Subcutaneous abdominal adipose tissue (tissue), 5 donors: ENCODE measurements around the gene BCAS3.
"Not testable (repeated sequence)": the region's sequence is repeated elsewhere in the genome, so short reads cannot be mapped to it uniquely, and the experiment has no call there.

Experiments
- H3K27ac ChIP-seq: one replicate; pipeline ENCODE4 v1.7.0; 2013; ENCODE audit warnings: low read depth, mild to moderate bottlenecking, inconsistent platforms, low read length, moderate library complexity
- H3K27me3 ChIP-seq, 5 donors: one replicate each; pipeline ENCODE4 v1.7.0; 2013; ENCODE audit warnings: low read length in 5 of 5, inconsistent platforms in 1 of 5; ENCODE audit not compliant: control insufficient read depth in 5 of 5, insufficient read depth in 4 of 5
- H3K36me3 ChIP-seq, 5 donors: one replicate each; pipeline ENCODE4 v1.7.0; 2013; ENCODE audit warnings: low read length in 5 of 5; ENCODE audit not compliant: control insufficient read depth in 5 of 5, insufficient read depth in 5 of 5
- H3K4me1 ChIP-seq, 5 donors: one replicate each; pipeline ENCODE4 v1.7.0; 2013; ENCODE audit warnings: low read length in 5 of 5, mild to moderate bottlenecking in 3 of 5, moderate library complexity in 1 of 5; ENCODE audit not compliant: control insufficient read depth in 5 of 5, insufficient read depth in 5 of 5
- H3K4me3 ChIP-seq, 5 donors: one replicate each; pipeline ENCODE4 v1.7.0; 2013; ENCODE audit warnings: low read length in 5 of 5, low read depth in 1 of 5
- H3K9ac ChIP-seq, 5 donors: one replicate each; pipeline ENCODE4 v1.7.0; 2013; ENCODE audit warnings: low read length in 5 of 5, mild to moderate bottlenecking in 4 of 5, moderate library complexity in 3 of 5
- H3K9me3 ChIP-seq, 5 donors: one replicate each; pipeline ENCODE4 v1.7.0; 2013; ENCODE audit warnings: low read length in 5 of 5; ENCODE audit not compliant: control insufficient read depth in 5 of 5
- donor health status: healthy.
- donor health status: healthy.
- donor health status: healthy.
- donor health status: healthy.
- donor health status: healthy.

Gene BCAS3

DNA sequence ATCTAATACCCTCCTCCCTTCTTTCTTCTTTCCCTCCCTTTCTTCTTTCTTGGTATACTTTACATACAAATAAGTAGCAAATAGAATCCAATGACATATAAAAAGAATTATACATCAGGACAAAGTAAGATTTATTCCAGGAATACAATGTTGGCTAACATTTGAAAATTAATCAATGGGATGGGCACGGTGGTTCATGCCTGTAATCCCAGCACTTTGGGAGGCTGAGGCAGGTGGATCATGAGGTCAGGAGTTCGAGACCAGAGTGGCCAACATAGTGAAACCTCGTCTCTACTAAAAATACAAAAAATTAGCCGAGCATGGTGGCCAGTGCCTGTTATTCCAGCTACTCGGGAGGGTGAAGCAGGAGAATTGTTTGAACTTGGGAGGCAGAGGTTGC, 72.1 kb downstream of the BCAS3 start:
- peaks cover 0 to 9% (median 8%) of the 10 kb centered on the region in 5 donors for H3K9me3 ChIP-seq
- H3K36me3 ChIP-seq, result peaks cover 0 to 12% (median 4%) of the 10 kb centered on the region in 5 donors
- H3K4me3 ChIP-seq, result no peak overlapping the region
- H3K4me1 ChIP-seq, result no peaks in the 10 kb centered on the region
- H3K27me3 ChIP-seq, result no peaks in the 10 kb centered on the region
- H3K27ac ChIP-seq, result no peak overlapping the region
- no peak overlapping the region for H3K9ac ChIP-seq

DNA sequence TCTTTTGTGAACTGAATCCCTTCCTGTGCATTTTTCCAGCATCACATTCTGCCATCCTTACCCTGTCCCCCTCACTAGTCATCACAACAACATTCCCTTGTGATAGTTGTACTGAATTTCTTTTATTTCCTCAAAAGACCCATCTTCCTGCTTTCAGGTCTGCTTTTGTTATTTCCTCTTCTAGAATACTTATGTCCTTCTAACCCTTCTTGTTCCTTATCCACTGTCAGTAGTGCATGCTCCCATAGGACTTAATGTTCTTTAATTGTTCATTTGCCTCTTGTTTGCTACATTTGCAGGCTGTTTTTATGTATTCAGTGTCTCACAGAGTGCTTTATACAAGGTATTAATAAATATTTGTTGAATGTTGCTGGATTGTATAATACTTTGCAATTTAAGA, 73.0 kb downstream of the BCAS3 start:
- Histone ChIP-seq H3K27ac (no peak overlapping the region), H3K36me3 (peaks cover 0 to 12% (median 4%) of the 10 kb centered on the region in 5 donors), H3K27me3 (no peaks in the 10 kb centered on the region), H3K4me1 (no peaks in the 10 kb centered on the region), H3K9me3 (peaks cover 0 to 9% (median 8%) of the 10 kb centered on the region in 5 donors), H3K4me3 (no peak overlapping the region), H3K9ac (no peak overlapping the region)

DNA sequence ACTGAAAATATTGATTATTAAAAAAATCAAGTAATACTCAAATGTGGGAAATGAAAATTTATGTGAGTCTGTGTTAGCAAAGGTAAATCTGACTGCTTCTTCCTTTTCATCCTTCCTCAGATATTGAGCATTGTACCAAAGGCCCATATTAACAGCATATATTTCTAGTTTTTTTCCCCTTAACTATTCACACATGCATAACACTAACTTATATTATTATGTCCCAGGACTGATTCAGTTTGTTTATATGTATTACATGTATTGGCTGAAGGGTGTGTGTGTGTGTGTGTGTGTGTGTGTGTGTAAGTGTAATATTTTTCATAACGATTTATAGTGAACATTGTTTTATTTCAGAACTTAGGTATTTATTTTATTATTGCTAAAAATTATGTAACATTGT, 74.2 kb downstream of the BCAS3 start:
- Histone ChIP-seq H3K4me3 (no peak overlapping the region), H3K4me1 (no peaks in the 10 kb centered on the region), H3K27me3 (no peaks in the 10 kb centered on the region), H3K36me3 (peaks cover 2 to 12% (median 4%) of the 10 kb centered on the region in 5 donors), H3K9me3 (peaks cover 0 to 9% (median 8%) of the 10 kb centered on the region in 5 donors), H3K9ac (no peak overlapping the region), H3K27ac (no peak overlapping the region)

DNA sequence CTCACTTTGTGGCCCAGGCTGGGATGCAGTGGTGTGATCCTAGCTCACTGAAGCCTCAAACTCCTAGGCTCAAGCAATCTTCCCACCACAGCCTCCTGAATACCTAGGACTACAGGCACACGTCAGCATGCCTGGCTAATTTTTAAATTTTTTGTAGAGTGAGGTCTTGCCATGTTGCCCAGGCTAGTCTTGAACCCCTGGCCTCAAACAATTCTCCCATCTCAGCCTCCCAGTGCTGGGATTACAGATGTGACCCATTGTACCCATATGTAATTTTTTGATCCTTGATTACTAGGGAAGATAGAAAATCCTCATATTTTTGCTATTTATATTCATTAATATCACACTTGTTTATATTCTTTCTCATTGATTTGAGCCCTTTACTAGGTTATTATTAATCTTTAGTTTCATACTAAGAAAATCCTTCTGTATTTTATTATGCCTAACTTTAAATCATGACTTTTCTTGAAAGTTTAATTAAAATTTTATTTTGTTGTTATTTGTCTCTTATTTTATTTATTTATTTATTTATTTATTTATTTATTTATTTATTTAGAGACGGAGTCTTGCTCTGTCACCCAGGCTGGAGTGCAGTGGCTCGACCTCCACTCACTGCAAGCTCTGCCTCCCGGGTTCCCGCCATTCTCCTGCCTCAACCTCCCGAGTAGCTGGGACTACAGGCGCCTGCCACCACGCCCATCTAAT, 75.4 kb downstream of the BCAS3 start:
- H3K27ac ChIP-seq, result no peak overlapping the region
- no peaks in the 10 kb centered on the region for H3K27me3 ChIP-seq
- H3K4me3 ChIP-seq, result no peak overlapping the region
- peaks cover 0 to 7% (median 2%) of the 10 kb centered on the region in 5 donors for H3K36me3 ChIP-seq
- peaks cover 0 to 9% (median 8%) of the 10 kb centered on the region in 5 donors for H3K9me3 ChIP-seq
- H3K9ac ChIP-seq, result no peak overlapping the region
- H3K4me1 ChIP-seq, result no peaks in the 10 kb centered on the region

DNA sequence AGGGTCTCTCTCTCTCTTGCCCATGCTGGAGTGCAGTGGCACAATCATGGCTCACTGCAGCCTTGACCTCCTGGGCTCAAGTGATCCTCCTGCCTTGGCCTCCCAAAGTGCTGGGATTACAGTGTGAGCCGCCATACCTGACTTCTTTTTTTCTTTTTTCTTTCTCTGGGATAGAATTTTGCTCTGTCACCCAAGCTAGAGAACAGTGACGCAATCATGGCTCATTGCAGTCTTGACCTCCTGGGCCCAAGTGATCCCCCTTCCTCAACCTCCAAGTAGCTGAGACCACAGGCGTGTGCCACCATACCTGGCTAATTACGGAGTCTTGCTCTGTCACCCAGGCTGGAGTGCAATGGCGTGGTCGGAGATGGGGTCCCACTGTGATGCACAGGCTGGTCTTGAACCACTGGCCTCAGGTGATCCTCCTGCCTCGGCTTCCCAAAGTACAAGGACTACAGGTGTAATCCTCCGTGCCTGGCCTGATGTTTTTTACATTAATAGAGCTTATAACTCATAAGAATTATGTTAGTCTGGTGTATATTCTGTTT, 76.5 kb downstream of the BCAS3 start:
- Histone ChIP-seq H3K4me3 (no peak overlapping the region), H3K27ac (no peak overlapping the region), H3K27me3 (no peaks in the 10 kb centered on the region), H3K4me1 (no peaks in the 10 kb centered on the region), H3K9ac (no peak overlapping the region), H3K36me3 (peaks cover 0 to 3% (median 2%) of the 10 kb centered on the region in 5 donors), H3K9me3 (peaks cover 0 to 9% (median 8%) of the 10 kb centered on the region in 5 donors)

DNA sequence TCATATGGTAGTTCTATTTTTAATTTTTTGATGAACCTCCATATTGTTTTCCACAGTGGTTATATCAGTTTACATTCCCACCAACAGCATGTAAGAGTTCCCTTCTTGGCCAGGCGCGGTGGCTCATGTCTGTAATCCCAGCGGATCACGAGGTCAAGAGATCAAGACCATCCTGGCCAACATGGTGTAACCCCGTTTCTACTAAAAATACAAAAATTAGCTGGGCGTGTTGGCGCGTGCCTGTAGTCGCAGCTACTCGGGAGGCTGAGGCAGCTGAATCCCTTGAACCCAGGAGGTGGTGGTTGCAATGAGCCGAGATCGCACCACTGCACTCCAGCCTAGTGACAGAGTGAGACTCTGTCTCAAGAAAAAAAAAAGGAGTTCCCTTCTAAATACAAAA, 79.1 kb downstream of the BCAS3 start:
- not testable (repeated sequence) for H3K9ac ChIP-seq, H3K36me3 ChIP-seq, H3K4me1 ChIP-seq, H3K27me3 ChIP-seq, H3K27ac ChIP-seq, H3K4me3 ChIP-seq
- H3K9me3 ChIP-seq, result peaks cover 0 to 13% (median 0%) of the 10 kb centered on the region in 5 donors

DNA sequence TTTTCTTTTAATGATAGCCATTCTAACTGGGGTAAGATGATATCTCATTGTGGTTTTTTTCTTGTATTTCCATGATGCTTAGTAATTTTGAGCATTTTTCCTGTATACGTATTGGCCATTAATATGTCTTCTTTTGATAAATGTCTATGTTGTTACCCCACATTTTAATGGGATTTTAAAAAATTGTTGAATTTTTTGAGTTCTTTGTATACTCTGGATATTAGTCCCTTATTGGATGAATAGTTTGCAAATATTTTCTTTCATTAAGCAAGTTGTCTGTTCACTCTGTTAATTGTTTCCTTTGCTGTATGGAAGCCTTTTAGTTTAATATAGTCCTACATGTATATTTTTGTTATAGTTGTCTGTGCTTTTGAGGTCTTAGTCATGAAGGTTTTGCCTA, 79.8 kb downstream of the BCAS3 start:
- H3K27me3 ChIP-seq, result no peaks in the 10 kb centered on the region
- H3K36me3 ChIP-seq, result peaks cover 2 to 6% (median 2%) of the 10 kb centered on the region in 5 donors
- H3K27ac ChIP-seq, result no peak overlapping the region
- no peak overlapping the region for H3K9ac ChIP-seq
- H3K4me3 ChIP-seq, result no peak overlapping the region
- H3K9me3 ChIP-seq, result peaks cover 0 to 13% (median 0%) of the 10 kb centered on the region in 5 donors
- H3K4me1 ChIP-seq, result no peaks in the 10 kb centered on the region

DNA sequence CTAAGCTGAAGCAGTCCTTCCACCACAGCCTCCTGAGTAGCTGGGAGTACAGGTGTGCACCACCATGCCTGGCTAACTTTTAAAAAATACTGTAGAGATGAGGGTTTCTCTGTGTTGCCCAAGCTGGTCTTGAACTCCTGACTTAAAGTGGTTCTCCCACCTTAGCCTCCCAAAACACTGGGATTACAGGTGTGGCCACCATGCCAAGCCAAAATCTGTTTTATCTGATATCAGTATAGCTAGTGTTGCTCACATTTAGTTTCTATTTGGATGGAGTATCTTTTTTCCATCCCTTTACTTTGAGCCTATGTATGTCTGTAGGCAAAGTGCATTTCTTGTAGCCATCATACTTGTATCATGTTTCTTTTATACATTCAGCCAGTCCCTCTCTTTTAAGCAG, 82.1 kb downstream of the BCAS3 start:
- Histone ChIP-seq H3K9me3 (peaks cover 0 to 13% (median 0%) of the 10 kb centered on the region in 5 donors), H3K27ac (no peak overlapping the region), H3K4me1 (no peaks in the 10 kb centered on the region), H3K27me3 (no peaks in the 10 kb centered on the region), H3K36me3 (peaks cover 0 to 6% (median 2%) of the 10 kb centered on the region in 5 donors), H3K9ac (no peak overlapping the region), H3K4me3 (no peak overlapping the region)

DNA sequence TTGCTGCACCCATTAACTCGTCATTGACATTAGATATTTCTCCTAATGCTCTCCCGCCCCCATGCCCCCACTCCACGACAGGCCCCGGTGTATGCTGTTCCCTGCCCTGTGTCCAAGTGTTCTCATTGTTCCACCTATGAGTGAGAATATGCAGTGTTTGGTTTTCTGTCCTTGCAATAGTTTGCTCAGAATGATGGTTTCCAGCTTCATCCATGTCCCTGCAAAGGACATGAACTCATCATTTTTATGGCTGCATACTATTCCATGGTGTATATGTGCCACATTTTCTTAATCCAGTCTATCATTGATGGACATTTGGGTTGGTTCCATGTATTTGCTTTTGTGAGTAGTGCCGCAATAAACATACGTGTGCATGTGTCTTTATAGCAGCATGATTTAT, 83.7 kb downstream of the BCAS3 start:
- not testable (repeated sequence) for H3K4me1 ChIP-seq, H3K4me3 ChIP-seq, H3K9ac ChIP-seq, H3K27me3 ChIP-seq, H3K36me3 ChIP-seq, H3K27ac ChIP-seq
- H3K9me3 ChIP-seq, result peaks cover 0 to 13% (median 0%) of the 10 kb centered on the region in 5 donors

DNA sequence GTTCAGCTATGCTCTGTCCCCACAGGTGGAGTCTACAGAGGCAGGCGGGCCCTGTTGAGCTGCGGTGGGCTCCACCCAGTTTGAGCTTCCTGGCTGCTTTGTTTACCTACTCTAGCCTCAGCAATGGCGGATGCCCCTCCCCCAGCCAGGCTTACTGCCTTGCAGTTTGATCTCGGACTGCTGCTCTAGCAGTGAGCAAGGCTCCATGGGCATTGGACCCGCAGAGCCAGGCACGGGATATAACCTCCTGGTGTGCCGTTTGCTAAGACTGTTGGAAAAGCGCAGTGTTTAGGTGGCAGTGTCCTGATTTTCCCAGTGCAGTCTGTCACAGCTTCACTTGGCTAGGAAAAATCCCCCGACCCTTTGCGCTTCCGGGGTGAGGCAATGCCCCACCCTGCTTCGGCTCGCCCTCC, 89.1 kb downstream of the BCAS3 start:
- Histone ChIP-seq H3K4me3 (no peak overlapping the region), H3K27ac (no peak overlapping the region), H3K27me3 (no peaks in the 10 kb centered on the region), H3K4me1 (no peaks in the 10 kb centered on the region), H3K9ac (no peak overlapping the region), H3K36me3 (peaks cover 0 to 4% (median 0%) of the 10 kb centered on the region in 5 donors), H3K9me3 (peaks cover 0 to 4% (median 0%) of the 10 kb centered on the region in 5 donors)
